HepG2 (cell line): Measurements from ENCODE around the gene PPP1R13B.

Source experiments
- CBX1 ChIP-seq: IDR thresholded peaks from one replicate; pipeline ENCODE4 v1.6.1; 2016; ENCODE audit warnings: antibody characterized with exemption, low read depth
- CREB1 ChIP-seq, 2 experiments: fragments of 450-650 bp in 1 of 2; IDR thresholded peaks; 2 replicates each; pipeline ENCODE4 v1.6.1; 2016 to 2017; ENCODE audit warnings: control low read depth in 1 of 2, mild to moderate bottlenecking in 1 of 2, missing compliant biosample characterization in 1 of 2, missing genetic modification characterization in 1 of 2
- NR2F1 ChIP-seq, 2 experiments: fragments of 450-650 bp in 1 of 2; formaldehyde crosslinking in 1 of 2; IDR thresholded peaks; 2 replicates each; pipeline versions ENCODE4 v1.5.0 to v1.6.1; 2016 to 2020; ENCODE audit warnings: mild to moderate bottlenecking in 1 of 2, missing compliant biosample characterization in 1 of 2, missing genetic modification reagents in 1 of 2, moderate library complexity in 1 of 2
- POLR2A ChIP-seq, 2 experiments: IDR thresholded peaks; 2 replicates each; pipeline ENCODE4 v1.6.1; 2011; ENCODE audit warnings: low read depth in 2 of 2, low read length in 2 of 2, mild to moderate bottlenecking in 1 of 2, moderate library complexity in 1 of 2; ENCODE audit not compliant: insufficient read depth in 1 of 2
- SALL1 ChIP-seq: sonication (generic); formaldehyde crosslinking; IDR thresholded peaks from 2 replicates; pipeline ENCODE4 v1.8.0; 2022; ENCODE audit warnings: mild to moderate bottlenecking, missing genetic modification reagents
- STAG1 ChIP-seq: sonication (generic); formaldehyde crosslinking; IDR thresholded peaks from 2 replicates; pipeline ENCODE4 v1.4.0; 2020; ENCODE audit warnings: missing genetic modification reagents
- ZNF33B ChIP-seq: sonication (generic); formaldehyde crosslinking; IDR thresholded peaks from 2 replicates; pipeline ENCODE4 v1.5.1; 2020; ENCODE audit warnings: mild to moderate bottlenecking, missing genetic modification reagents
- TF ChIP-seq, protein P1 (sequence below): sonication (generic); formaldehyde crosslinking; conservative IDR thresholded peaks from 2 replicates; pipeline ENCODE4 v1.5.0; 2020; ENCODE audit warnings: missing genetic modification reagents
- TF ChIP-seq, protein P2 (sequence below): sonication (generic); formaldehyde crosslinking; IDR thresholded peaks from 2 replicates; pipeline ENCODE4 v1.4.0; 2020; ENCODE audit warnings: low read depth, missing genetic modification reagents

- TF ChIP-seq ZNF33B = no peak
- TF ChIP-seq NR2F1 (CRISPR knock-in tag; IDR thresholded peaks at IDR 0.05) = no peak
- no peak for TF ChIP-seq CREB1 (IDR thresholded peaks at IDR 0.05)
- TF ChIP-seq CREB1 (CRISPR knock-in tag; IDR thresholded peaks at IDR 0.05) = no peak
- no peak for TF ChIP-seq SALL1 (CRISPR knock-in tag)
- no peak for TF ChIP-seq POLR2A (IDR thresholded peaks at IDR 0.05; ENCODE audit: insufficient read depth in 1 of 2, low read depth in 2 of 2, low read length in 2 of 2)
- TF ChIP-seq STAG1 = no peak
- no peak for TF ChIP-seq CBX1
- TF ChIP-seq, protein P1, sequence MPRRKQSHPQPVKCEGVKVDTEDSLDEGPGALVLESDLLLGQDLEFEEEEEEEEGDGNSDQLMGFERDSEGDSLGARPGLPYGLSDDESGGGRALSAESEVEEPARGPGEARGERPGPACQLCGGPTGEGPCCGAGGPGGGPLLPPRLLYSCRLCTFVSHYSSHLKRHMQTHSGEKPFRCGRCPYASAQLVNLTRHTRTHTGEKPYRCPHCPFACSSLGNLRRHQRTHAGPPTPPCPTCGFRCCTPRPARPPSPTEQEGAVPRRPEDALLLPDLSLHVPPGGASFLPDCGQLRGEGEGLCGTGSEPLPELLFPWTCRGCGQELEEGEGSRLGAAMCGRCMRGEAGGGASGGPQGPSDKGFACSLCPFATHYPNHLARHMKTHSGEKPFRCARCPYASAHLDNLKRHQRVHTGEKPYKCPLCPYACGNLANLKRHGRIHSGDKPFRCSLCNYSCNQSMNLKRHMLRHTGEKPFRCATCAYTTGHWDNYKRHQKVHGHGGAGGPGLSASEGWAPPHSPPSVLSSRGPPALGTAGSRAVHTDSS = no peak
- TF ChIP-seq, protein P2, sequence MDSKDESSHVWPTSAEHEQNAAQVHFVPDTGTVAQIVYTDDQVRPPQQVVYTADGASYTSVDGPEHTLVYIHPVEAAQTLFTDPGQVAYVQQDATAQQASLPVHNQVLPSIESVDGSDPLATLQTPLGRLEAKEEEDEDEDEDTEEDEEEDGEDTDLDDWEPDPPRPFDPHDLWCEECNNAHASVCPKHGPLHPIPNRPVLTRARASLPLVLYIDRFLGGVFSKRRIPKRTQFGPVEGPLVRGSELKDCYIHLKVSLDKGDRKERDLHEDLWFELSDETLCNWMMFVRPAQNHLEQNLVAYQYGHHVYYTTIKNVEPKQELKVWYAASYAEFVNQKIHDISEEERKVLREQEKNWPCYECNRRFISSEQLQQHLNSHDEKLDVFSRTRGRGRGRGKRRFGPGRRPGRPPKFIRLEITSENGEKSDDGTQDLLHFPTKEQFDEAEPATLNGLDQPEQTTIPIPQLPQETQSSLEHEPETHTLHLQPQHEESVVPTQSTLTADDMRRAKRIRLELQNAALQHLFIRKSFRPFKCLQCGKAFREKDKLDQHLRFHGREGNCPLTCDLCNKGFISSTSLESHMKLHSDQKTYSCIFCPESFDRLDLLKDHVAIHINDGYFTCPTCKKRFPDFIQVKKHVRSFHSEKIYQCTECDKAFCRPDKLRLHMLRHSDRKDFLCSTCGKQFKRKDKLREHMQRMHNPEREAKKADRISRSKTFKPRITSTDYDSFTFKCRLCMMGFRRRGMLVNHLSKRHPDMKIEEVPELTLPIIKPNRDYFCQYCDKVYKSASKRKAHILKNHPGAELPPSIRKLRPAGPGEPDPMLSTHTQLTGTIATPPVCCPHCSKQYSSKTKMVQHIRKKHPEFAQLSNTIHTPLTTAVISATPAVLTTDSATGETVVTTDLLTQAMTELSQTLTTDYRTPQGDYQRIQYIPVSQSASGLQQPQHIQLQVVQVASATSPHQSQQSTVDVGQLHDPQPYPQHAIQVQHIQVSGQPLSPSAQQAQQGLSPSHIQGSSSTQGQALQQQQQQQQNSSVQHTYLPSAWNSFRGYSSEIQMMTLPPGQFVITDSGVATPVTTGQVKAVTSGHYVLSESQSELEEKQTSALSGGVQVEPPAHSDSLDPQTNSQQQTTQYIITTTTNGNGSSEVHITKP (CRISPR knock-in tag) = no peak
These were observed 20.2 kb upstream of the PPP1R13B start for GRCh38 chr14:103867523-103867953.
